ENCODE results near the gene IFNA6.
A peak's percentile ranks its signal among the peaks of the same experiment; 100 is the strongest.
"Not testable (repeated sequence)": the region's sequence is repeated elsewhere in the genome, so short reads cannot be mapped to it uniquely, and the experiment has no call there.

The IFNA6 gene

GRCh38 chr9:21383627-21384026 lies 32.9 kb upstream of the IFNA6 start:
- no peak for TF ChIP-seq CTCF (IDR thresholded peaks at IDR 0.05; ENCODE audit: borderline replicate concordance, control extremely low read depth, extremely low read depth, insufficient read depth, missing control alignments)
- no peak for DNase-seq (ENCODE audit: low spot score)
- in situ Hi-C loops (cut with MboI; ENCODE audit: low sequenced_read_pairs, unreplicated experiment), result no loop called here

- DNase-seq (ENCODE audit: low spot score), result peak; percentile 63
- TF ChIP-seq CTCF (IDR thresholded peaks at IDR 0.05; ENCODE audit: borderline replicate concordance, control extremely low read depth, extremely low read depth, insufficient read depth, missing control alignments), result no peak
- in situ Hi-C loops (cut with MboI; ENCODE audit: low sequenced_read_pairs, unreplicated experiment), result no loop called here
Observed at GRCh38 chr9:21381448-21382339, 31.0 kb upstream of the IFNA6 start.

- in situ Hi-C loops (cut with MboI; ENCODE audit: low sequenced_read_pairs, unreplicated experiment); DNase-seq (ENCODE audit: low spot score): not testable (repeated sequence)
Observed at GRCh38 chr9:21371467-21371866, 20.8 kb upstream of the IFNA6 start.

- in situ Hi-C loops (cut with MboI; ENCODE audit: low sequenced_read_pairs, unreplicated experiment), result no loop called here
- TF ChIP-seq CTCF (IDR thresholded peaks at IDR 0.05; ENCODE audit: borderline replicate concordance, control extremely low read depth, extremely low read depth, insufficient read depth, missing control alignments), result no peak
- no peak for DNase-seq (ENCODE audit: low spot score)
Observed at GRCh38 chr9:21367957-21368356, 17.3 kb upstream of the IFNA6 start, which contains the start of gene IFNA13. IFNA13 (minus strand) TSS chr9:21368057; CDS start chr9:21368010, 47 bp downstream.

GRCh38 chr9:21367169-21367568 lies 16.5 kb upstream of the IFNA6 start:
- in situ Hi-C loops (cut with MboI; ENCODE audit: low sequenced_read_pairs, unreplicated experiment); DNase-seq (ENCODE audit: low spot score): not testable (repeated sequence)

GRCh38 chr9:21362287-21362686 lies 11.6 kb upstream of the IFNA6 start:
- DNase-seq (ENCODE audit: low spot score), result no peak
- in situ Hi-C loops (cut with MboI; ENCODE audit: low sequenced_read_pairs, unreplicated experiment), result no loop called here
- TF ChIP-seq CTCF (IDR thresholded peaks at IDR 0.05; ENCODE audit: borderline replicate concordance, control extremely low read depth, extremely low read depth, insufficient read depth, missing control alignments), result no peak

- DNase-seq (ENCODE audit: low spot score), result peak; percentile 33
- TF ChIP-seq CTCF (IDR thresholded peaks at IDR 0.05; ENCODE audit: borderline replicate concordance, control extremely low read depth, extremely low read depth, insufficient read depth, missing control alignments), result no peak
- in situ Hi-C loops (cut with MboI; ENCODE audit: low sequenced_read_pairs, unreplicated experiment), result no loop called here
Observed at GRCh38 chr9:21357479-21358460, 7.1 kb upstream of the IFNA6 start.
